Measurements from ENCODE around the gene OR2A12.
A peak's percentile ranks its signal among the peaks of the same experiment; 100 is the strongest.
"Not testable (repeated sequence)": the region's sequence is repeated elsewhere in the genome, so short reads cannot be mapped to it uniquely, and the experiment has no call there.

OR2A12 gene

DNA sequence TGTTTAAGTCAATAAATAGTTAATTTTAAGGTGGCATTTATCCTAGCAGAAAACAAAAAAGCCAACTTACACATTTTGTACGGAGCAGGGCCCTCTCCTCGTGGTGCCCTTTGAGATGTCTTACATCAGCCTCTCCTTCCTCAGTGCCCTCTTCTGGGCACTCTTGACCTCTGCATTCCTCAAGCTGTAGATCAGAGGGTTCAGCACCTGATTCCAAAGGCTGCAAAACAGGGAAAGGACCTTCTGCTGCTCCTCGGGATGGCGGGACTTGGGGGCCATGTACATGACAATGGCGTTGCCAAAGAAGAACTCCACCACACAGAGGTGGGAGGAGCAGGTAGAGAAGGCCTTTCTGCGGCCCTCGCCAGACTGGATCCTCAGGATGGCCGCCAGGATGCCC is 32.3 kb downstream of the OR2A12 start:
- peak; percentile 4 for DNase-seq (ENCODE audit: low read depth, low spot score)

DNA sequence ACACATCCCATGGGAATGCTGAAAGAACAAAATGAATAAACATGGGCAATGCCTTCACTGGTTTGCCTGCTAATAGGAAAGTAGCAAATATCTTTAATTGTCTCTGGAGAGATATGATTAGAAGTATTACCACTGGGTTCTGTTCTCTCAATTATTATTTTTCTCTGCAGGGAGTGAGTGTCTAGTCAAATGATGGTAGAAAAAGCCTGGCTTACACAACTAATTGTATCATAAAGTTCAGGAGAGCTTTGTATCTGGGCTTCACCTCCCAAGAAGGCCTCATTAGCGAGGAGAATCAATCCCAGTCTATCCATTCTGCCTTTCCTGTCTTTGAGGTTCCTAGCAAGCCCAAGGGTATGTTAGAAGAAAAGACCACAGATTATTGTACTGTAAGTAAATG is 36.8 kb downstream of the OR2A12 start, which contains the start of gene OR2A14:
OR2A14 (plus strand) TSS at position 301 of the 400 bp plus-strand sequence. CDS start 5,937 bp downstream, outside the sequence.
- DNase-seq (ENCODE audit: low read depth, low spot score): no peak

- peak; percentile 91 for DNase-seq (ENCODE audit: low read depth, low spot score)
Observed at GRCh38 chr7:144127714-144128334, 41.7 kb downstream of the OR2A12 start.

DNA sequence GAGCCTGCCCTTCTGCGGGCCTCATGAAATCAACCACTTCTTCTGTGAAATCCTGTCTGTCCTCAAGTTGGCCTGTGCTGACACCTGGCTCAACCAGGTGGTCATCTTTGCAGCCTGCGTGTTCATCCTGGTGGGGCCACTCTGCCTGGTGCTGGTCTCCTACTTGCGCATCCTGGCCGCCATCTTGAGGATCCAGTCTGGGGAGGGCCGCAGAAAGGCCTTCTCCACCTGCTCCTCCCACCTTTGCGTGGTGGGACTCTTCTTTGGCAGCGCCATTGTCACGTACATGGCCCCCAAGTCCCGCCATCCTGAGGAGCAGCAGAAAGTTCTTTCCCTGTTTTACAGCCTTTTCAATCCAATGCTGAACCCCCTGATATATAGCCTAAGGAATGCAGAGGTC is 43.5 kb downstream of the OR2A12 start:
- not testable (repeated sequence) for DNase-seq (ENCODE audit: low read depth, low spot score)

GRCh38 chr7:144130730-144131129 is 44.7 kb downstream of the OR2A12 start:
- DNase-seq (ENCODE audit: low read depth, low spot score): no peak

DNA sequence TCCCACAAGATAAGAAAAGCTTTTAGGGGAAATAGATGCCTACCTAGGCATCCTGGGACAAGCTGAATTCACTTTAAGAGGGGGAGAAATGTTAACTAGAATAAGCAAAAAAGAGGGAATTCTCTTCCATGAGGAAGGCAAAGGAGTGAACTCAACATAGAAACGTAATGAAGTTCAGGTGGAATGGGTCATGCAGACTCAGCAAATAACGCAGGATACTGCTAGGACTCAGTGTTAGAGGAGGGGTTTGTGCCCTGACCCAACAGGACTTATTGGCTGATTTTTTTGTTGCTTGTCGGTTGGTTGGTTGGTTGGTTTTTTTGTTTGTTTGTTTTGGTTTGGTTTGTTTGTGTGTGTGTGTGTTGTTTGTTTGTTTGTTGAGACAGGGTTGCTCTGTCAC is 46.2 kb downstream of the OR2A12 start:
- DNase-seq (ENCODE audit: low read depth, low spot score): no peak

GRCh38 chr7:144133307-144133706 is 47.2 kb downstream of the OR2A12 start:
- DNase-seq (ENCODE audit: low read depth, low spot score): no peak

- no peak for DNase-seq (ENCODE audit: low read depth, low spot score)
Observed at GRCh38 chr7:144134116-144134515, 48.0 kb downstream of the OR2A12 start.

- no peak for DNase-seq (ENCODE audit: low read depth, low spot score)
Observed at GRCh38 chr7:144137501-144137900, 51.4 kb downstream of the OR2A12 start.

DNA sequence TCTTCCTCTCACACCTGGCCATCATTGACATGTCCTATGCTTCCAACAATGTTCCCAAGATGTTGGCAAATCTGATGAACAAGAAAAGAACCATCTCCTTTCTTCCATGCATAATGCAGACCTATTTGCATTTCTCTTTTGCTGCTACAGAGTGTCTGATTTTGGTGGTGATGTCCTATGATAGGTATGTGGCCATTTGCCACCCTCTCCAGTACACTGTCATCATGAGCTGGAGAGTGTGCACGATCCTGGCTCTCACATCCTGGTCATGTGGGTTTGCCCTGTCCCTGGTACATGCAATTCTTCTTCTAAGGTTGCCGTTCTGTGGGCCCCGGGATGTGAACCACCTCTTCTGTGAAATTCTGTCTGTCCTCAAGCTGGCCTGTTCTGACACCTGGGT is 56.1 kb downstream of the OR2A12 start:
- DNase-seq (ENCODE audit: low read depth, low spot score): no peak

DNA sequence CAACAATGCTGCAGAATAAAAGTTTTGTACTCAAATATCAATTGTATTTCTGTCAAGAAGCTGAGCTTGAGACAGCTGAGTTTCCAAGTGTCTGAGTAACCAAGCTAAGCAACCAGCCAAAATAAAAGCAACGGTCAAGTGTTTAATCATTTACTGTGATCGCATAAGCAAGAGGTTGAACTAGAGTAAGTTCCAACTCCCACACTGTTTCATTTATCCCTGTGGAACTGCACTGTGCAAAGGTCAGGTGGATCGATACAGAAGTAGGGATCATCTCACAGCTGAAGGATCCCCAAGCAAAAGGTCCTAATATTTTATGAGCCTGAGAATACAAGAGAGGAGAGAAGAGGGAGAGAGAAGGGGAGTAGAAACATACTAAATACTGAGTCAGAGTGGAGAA is 58.3 kb downstream of the OR2A12 start:
- DNase-seq (ENCODE audit: low read depth, low spot score): no peak

- DNase-seq (ENCODE audit: low read depth, low spot score): no peak
Observed at GRCh38 chr7:144148224-144148827, 62.2 kb downstream of the OR2A12 start.

Data from ELF-1 (cell line).